GM18870 (cell line): Measurements from ENCODE around the gene PGC.

Experiments
- ATAC-seq: cut with Tn5 transposase; IDR thresholded peaks from one replicate; pipeline ENCODE4 v1.9.1; 2021; ENCODE audit warnings: moderate library complexity; ENCODE audit not compliant: unreplicated experiment

Gene PGC

DNA sequence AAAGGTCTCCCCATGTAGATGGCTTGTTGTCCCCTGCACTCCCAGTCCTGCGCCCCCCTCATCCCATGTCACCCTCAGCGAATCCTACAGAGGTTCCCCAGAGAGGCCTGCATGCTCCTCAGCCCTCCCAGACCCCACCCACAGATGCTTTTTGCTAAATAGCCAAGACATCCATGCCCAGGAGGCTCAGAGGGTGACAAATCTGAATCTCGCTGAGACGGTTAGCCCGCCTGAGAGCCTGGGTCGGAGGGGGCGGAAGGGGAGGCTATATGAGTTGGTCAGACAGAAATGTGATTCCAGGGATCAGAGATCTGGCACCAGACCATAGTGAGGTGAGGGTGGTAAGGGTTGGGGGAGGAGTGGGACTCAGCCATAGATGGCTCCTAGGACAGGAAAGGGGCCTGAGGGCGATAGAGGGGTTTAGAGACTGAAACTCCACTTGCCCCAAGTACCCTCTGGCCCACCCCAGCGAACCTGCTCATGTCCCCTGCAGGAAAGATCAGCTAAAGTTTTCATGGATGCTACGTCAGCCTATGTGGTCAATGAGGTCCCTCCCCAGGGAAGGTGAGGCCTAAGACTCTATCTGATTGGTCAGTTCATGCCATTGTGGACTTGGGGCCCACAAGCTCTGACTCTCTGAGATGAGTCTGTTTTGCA, 45.0 kb downstream of the PGC start:
- ATAC-seq, result no peak

- no peak for ATAC-seq
Measured at GRCh38 chr6:41700463-41701347, 46.5 kb downstream of the PGC start.

DNA sequence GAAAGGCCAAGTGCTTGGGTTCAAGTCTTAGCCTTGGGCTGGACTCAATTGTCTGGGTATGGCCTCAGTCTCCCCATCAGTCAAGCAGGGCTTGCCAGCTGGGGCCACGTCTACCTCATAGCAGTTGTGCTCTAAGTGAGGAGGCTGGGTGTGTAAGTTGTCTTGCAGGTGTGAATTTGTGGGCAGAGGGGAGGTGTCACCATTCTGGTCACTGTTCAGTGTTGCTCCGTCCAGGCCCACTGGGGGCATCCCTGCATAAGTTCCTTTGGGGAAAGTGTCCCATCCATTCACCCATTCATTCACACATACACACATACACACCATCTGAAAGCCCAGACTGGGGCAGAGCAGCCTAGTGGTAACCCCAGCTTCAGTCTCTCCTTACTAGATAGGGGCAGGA, 48.1 kb downstream of the PGC start:
- no peak for ATAC-seq

- ATAC-seq, result no peak
Measured at GRCh38 chr6:41697861-41698781, 49.1 kb downstream of the PGC start.

- no peak for ATAC-seq
Measured at GRCh38 chr6:41696788-41697187, 50.4 kb downstream of the PGC start.

- no peak for ATAC-seq
Measured at GRCh38 chr6:41695825-41696224, 51.4 kb downstream of the PGC start.

DNA sequence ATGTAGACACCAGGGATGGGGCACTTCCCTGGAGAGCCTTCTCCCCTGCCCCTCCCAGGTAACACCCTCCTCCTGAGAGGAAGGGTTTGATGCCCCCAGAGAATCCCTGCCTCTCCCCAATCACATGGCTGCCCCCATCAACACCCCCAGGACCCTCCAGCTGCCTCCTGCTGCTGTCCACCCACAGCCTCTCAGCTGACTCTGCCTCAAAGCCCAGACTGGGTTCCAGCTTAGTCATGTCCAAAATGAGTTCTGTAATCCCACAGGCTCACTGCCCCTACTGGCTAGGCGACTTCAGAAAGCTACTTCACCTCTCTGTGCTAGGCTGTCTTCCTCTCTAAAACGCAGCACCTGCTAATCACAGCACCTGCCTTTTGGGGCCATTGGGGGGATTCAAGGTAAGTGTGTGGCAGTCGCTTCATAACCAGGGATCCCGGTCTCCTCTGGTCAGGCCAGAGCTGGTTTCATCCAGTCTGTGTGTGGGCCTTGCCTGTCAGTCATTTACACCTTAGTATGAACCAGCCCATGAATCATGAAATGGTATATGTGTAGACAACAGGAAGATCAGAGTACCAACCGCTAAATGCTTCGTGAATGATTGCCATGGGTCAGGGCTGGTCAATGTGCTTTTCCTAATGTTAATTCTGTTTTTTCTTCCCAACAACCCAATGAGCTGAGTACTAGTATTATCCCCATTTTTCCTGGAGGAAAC, 52.2 kb downstream of the PGC start:
- ATAC-seq, result no peak

DNA sequence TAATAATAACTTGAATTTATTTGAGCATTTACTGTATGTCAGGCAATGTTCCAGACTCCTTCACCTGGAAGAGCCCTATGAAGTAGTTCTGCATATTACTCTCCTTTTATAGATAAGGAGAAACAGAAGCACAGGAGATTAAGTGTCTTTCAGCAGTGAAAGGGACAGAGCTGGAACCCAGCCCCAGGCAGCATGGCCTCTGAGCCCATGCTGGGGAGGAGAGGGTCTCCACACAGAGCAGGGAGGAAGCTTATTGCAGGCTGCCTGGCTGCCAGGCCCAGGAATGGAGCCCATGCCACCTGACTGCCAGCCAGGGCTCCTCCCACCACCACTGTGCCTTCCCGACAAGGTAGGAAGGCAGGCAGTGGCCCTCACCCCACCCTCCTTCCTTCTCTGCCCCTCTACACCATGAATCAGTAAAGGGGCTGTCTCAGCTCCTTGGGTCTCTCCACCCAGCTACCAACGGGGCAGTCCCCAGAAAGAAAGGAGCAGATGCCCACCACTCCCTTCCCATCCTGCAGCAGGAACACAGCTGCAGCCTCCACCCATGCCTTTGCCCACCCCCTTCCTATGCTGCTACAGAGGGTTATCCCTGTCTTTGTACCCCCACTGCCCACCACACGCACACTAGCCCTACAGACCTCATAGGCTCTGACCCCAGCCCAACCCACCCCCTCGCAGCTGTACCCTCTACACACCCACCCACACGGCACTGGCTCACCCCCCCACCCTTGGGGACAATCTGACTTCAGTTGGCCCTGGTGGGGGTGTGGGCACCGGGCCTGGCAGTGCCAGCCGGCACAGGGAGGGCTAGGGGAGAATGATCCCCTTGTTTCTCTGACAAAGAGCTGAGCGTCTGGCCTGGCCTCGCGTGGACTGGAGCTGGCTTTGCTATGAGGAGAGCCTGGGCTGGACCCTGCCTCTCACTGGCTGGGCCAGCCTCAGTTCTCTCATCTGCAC, 53.6 kb downstream of the PGC start:
- no peak for ATAC-seq

DNA sequence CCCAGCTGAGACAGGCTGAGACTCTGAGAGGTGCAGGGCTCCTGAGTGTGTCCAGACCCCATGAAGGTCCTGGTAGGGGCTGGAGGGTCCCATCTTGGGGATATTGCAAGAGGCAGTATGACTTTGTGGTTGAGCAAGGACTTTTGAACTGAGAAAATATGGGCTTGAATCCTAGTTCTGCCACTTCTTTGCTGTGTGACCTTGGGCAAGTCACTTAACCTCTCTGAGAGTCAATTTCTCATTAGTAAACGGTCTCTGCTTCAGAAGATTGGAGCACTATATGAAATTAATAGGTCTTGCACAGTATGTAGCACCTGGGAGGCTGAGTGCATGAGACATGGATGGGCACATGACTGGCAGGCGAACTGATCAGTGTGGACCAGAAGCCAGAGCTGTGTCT, 54.5 kb downstream of the PGC start:
- no peak for ATAC-seq

- ATAC-seq, result no peak
Measured at GRCh38 chr6:41692080-41692675, 55.0 kb downstream of the PGC start.

- ATAC-seq, result no peak
Measured at GRCh38 chr6:41691426-41692079, 55.6 kb downstream of the PGC start.

DNA sequence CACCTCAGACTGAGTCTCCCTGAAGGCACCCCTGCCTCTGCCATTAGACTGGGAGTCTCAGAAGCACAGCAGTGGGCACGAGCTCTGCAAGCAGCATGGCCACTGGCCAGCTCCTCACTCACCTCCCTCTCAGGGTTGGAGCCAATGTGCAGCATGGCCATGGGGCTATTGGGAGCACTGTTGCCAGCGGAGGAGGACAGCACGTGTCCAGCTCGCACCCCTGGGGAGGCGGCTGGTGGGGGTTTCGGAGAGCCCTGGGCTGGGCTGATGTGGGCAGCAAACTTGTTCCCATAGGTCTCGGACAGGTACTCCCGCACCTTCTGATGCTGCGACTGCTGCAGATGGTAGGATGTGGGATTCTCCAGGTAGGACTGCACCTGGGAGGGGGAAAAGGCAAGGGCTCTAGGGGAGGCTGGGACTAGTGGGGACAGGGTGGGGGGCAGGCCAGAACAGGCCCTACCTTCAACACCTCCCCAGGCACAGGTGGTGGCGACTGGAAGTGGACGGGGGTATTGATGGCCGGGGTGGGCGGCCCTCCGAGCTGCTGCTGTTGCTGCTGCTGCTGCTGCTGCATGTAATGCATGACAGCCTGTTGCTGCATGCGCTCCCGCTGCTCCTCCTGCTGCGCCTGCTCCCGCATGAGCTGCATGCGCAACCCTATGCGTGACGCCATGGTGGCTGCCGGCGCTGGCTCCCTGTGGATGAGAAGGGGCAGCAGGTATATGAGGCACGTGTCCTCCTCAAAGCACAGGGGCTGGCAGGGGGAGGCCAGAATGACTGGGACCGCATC, 56.5 kb downstream of the PGC start:
- ATAC-seq, result no peak

DNA sequence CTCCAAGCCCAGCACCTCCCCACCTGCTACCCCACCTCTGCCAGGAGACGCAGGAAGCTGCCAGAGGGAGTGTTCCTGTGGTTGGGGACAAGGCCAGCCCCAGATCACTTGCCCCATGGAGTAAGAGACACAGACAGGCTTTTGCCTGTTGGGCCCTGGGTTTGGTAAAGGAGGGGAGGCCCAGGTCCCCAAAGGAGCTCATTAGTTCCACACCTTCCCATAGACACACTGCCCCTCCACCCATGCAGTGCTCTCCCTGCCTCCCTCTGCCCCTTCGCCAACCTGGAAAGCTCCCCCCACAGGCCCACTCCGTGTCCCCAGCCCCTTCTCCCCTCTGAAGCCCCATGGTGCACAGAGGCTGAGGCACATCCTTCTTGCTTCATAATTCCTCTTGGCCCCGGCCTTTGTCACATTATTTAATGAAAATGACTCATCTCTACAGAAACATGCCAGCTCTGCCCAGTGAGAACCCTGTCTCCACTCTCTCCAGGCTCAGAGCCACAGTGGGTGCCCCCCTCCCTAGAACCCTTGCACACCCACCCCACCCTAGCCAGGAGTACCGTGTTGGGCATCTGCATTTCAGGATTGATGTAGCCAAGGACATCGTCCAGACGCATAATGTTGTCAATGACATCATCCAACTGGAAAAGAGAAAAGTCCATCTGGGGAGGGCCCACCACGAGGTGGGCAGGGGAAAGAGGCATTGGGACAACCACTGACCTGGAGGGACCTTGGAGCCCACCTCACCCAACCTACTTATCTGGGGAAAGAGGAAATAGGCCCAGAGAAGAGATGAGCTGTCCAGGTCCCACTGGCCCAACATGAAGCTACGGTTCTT, 57.8 kb downstream of the PGC start:
- ATAC-seq, result no peak

GRCh38 chr6:41688256-41688965, 58.8 kb downstream of the PGC start:
- ATAC-seq, result no peak

DNA sequence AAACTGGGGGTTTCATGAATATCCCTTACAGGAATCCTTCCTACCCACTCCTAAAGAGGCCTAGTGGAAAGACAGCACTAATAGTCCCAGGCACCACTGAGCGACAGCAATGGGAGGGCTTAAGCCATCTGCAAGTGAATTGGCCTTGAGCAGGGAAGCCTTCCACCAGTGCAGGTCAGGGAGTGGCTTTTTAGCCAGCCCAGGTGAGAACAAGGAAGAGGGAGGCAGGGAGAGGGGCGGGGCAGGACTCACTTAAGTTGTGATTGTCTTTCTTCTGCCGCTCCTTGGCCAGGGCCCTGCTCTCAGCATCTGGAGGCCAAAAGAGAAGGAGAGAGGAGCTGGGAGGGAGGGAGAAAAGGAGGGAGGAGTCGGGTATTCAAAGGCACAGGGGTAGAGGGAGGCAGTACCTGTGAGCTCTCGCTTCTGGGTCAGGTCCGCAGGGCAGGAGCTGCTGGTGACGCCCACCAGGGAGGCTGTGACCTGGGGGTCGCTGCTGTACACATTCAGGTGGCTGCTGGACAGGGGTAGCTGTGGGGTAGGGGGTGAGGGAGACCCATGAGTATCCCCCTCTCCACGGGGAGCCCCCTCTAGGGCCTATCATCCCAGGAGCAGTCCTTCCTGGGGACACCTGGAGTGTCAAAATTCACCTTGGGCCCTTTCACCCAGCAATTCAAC, 59.6 kb downstream of the PGC start:
- no peak for ATAC-seq
